Neural crest cell (in vitro differentiated cells): ENCODE measurements around the gene CCND1. TPM values are rescaled to one million over a fixed set of nuclear protein-coding genes. Genes with fewer than 3 reads are reported as not detected.

ENCODE experiments used
- DNase-seq: peaks from one replicate; pipeline ENCODE4 v3.0.0; 2021; ENCODE audit warnings: low read depth, mixed read lengths, low spot score
- H3K27ac Mint-ChIP-seq: one replicate; pipeline ENCODE4 v1.8.0; 2021; ENCODE audit warnings: mild to moderate bottlenecking, mixed read lengths; ENCODE audit not compliant: unreplicated experiment
- H3K27me3 Mint-ChIP-seq: 2 replicates; pipeline ENCODE4 v1.8.0; 2021; ENCODE audit warnings: low read depth, mild to moderate bottlenecking, mixed read lengths
- H3K36me3 Mint-ChIP-seq: 2 replicates; pipeline ENCODE4 v1.8.0; 2021; ENCODE audit warnings: low read depth, mild to moderate bottlenecking, mixed read lengths
- H3K4me1 Mint-ChIP-seq: 2 replicates; pipeline ENCODE4 v1.8.0; 2021; ENCODE audit warnings: mixed read lengths
- H3K4me3 Mint-ChIP-seq: one replicate; pipeline ENCODE4 v1.8.0; 2021; ENCODE audit warnings: mild to moderate bottlenecking, mixed read lengths
- H3K9me3 Mint-ChIP-seq: 2 replicates; pipeline ENCODE4 v1.8.0; 2021; ENCODE audit warnings: mixed read lengths
- CTCF ChIP-seq: fragments of 200-600 bp; sonication (generic); conservative IDR thresholded peaks from 2 replicates; pipeline ENCODE4 v1.5.0; 2021; ENCODE audit warnings: antibody characterized with exemption, mild to moderate bottlenecking
- long read RNA-seq: library from polyadenylated mRNA; unstranded; transcript quantifications from one replicate; pipeline ENCODE4 v2.0.0, GENCODE V29; 2020
- total RNA-seq: library from RNA; stranded (reverse); gene quantifications from 2 replicates; pipeline ENCODE4 v1.2.1, GENCODE V29; 2021

CCND1 gene
- total RNA-seq: 344 and 350 TPM in 2 replicates
- long read RNA-seq, full-length matches to known transcripts: 43 of 163 reads
- long read RNA-seq, partial matches to known transcripts: 1 of 163 reads
- long read RNA-seq, other reads (novel, unspliced or antisense): 119 of 163 reads

- peak; percentile 81 for DNase-seq
- Mint-ChIP-seq H3K4me3 (peak within 1 kb of the TSS; percentile 95), H3K4me1 (peaks cover 51% of the 10 kb centered on the region), H3K27ac (peak within 1 kb of the TSS; percentile 96), H3K27me3 (peaks cover 26% of the 10 kb centered on the region), H3K9me3 (no peaks in the 10 kb centered on the region), H3K36me3 (peaks cover 14% of the 10 kb centered on the region)
- TF ChIP-seq CTCF: peak; percentile 12
Measured at GRCh38 chr11:69640995-69641581, at the start of gene CCND1. CCND1 (plus strand) TSS chr11:69641156; CDS start chr11:69641314, 158 bp downstream.

GRCh38 chr11:69592986-69593650 lies 47.8 kb upstream of the CCND1 start:
- Mint-ChIP-seq H3K4me1 (peaks cover 12% of the 10 kb centered on the region), H3K27me3 (no peaks in the 10 kb centered on the region), H3K36me3 (no peaks in the 10 kb centered on the region), H3K9me3 (no peaks in the 10 kb centered on the region), H3K27ac (peak overlapping the region; percentile 81), H3K4me3 (no peak overlapping the region)
- DNase-seq: no peak
- TF ChIP-seq CTCF: no peak

- Mint-ChIP-seq H3K27ac (no peak overlapping the region), H3K4me1 (peaks cover 12% of the 10 kb centered on the region), H3K27me3 (no peaks in the 10 kb centered on the region), H3K36me3 (no peaks in the 10 kb centered on the region), H3K4me3 (no peak overlapping the region), H3K9me3 (no peaks in the 10 kb centered on the region)
- no peak for DNase-seq
- TF ChIP-seq CTCF: no peak
Measured at GRCh38 chr11:69593851-69594250, 47.1 kb upstream of the CCND1 start.

- Mint-ChIP-seq H3K36me3 (no peaks in the 10 kb centered on the region), H3K9me3 (no peaks in the 10 kb centered on the region), H3K27ac (no peak overlapping the region), H3K4me1 (peaks cover 12% of the 10 kb centered on the region), H3K27me3 (no peaks in the 10 kb centered on the region), H3K4me3 (no peak overlapping the region)
- TF ChIP-seq CTCF: no peak
- no peak for DNase-seq
Measured at GRCh38 chr11:69594481-69594880, 46.5 kb upstream of the CCND1 start.

GRCh38 chr11:69595805-69596665 lies 44.9 kb upstream of the CCND1 start:
- H3K36me3 Mint-ChIP-seq: no peaks in the 10 kb centered on the region

More at GRCh38 chr11:69595805-69596665, 44.9 kb upstream of the CCND1 start:
- Mint-ChIP-seq H3K27ac (no peak overlapping the region), H3K4me1 (peaks cover 18% of the 10 kb centered on the region), H3K9me3 (no peaks in the 10 kb centered on the region), H3K27me3 (no peaks in the 10 kb centered on the region), H3K4me3 (no peak overlapping the region)
- no peak for DNase-seq
- TF ChIP-seq CTCF: no peak
